ENCODE data around the gene PARP4. TPM values are rescaled to one million over a fixed set of nuclear protein-coding genes. Genes with fewer than 3 reads are reported as not detected.
A peak's percentile ranks its signal among the peaks of the same experiment; 100 is the strongest.

The PARP4 gene
- total RNA-seq, 4 donors from 2014 or later: 35.0 to 46.9 (median 42.0) TPM

- H3K9me3 ChIP-seq: no peaks in the 10 kb centered on the region
- H3K36me3 ChIP-seq: no peaks in the 10 kb centered on the region
- no peak for TF ChIP-seq CTCF (IDR thresholded peaks at IDR 0.05)
- no peak for TF ChIP-seq POLR2AphosphoS5 (IDR thresholded peaks at IDR 0.05)
- no peak for TF ChIP-seq POLR2A (IDR thresholded peaks at IDR 0.05)
- no peak for TF ChIP-seq EP300 (IDR thresholded peaks at IDR 0.05)
- no peak overlapping the region for H3K4me3 ChIP-seq
- peaks cover 30% of the 10 kb centered on the region for H3K27me3 ChIP-seq
- no peaks in the 10 kb centered on the region for H3K4me1 ChIP-seq
- H3K27ac ChIP-seq: no peak overlapping the region
- 87 to 100% methylated on average over 1 to 3 of the region's 4 CpGs for WGBS, 2 donors (ENCODE audit: low coverage in 1 of 2)
- no peak for ATAC-seq
Measured at GRCh38 chr13:24528816-24529398, 16.3 kb upstream of the PARP4 start.

GRCh38 chr13:24527266-24527775, 14.7 kb upstream of the PARP4 start:
- ATAC-seq: no peak
- Histone ChIP-seq H3K27me3 (peaks cover 34% of the 10 kb centered on the region), H3K9me3 (no peaks in the 10 kb centered on the region), H3K4me1 (no peaks in the 10 kb centered on the region), H3K4me3 (no peak overlapping the region), H3K36me3 (no peaks in the 10 kb centered on the region), H3K27ac (no peak overlapping the region)
- TF ChIP-seq POLR2AphosphoS5 (IDR thresholded peaks at IDR 0.05): no peak
- WGBS, 2 donors (ENCODE audit: low coverage in 1 of 2): 31 to 36% methylated on average over 6 of the region's 6 CpGs

GRCh38 chr13:24520733-24521132, 8.2 kb upstream of the PARP4 start:
- H3K27me3 ChIP-seq: peaks cover 6% of the 10 kb centered on the region
- H3K4me3 ChIP-seq: no peak overlapping the region
- H3K9me3 ChIP-seq: no peaks in the 10 kb centered on the region
- ATAC-seq: no peak
- no peak overlapping the region for H3K27ac ChIP-seq
- no peaks in the 10 kb centered on the region for H3K4me1 ChIP-seq
- TF ChIP-seq EP300 (IDR thresholded peaks at IDR 0.05) (no peak), POLR2AphosphoS5 (IDR thresholded peaks at IDR 0.05) (no peak), CTCF (IDR thresholded peaks at IDR 0.05) (no peak), POLR2A (IDR thresholded peaks at IDR 0.05) (no peak)
- H3K36me3 ChIP-seq: no peaks in the 10 kb centered on the region
- 71 to 88% methylated on average over 1 of the region's 1 CpG for WGBS, 2 donors (ENCODE audit: low coverage in 1 of 2)

GRCh38 chr13:24516919-24517318, 4.3 kb upstream of the PARP4 start:
- no peaks in the 10 kb centered on the region for H3K36me3 ChIP-seq

GRCh38 chr13:24512908-24513213, 283 bp upstream of the PARP4 start:
- no peaks in the 10 kb centered on the region for H3K9me3 ChIP-seq
- TF ChIP-seq EP300 (IDR thresholded peaks at IDR 0.05): no peak
- peak in 1 of 2 donors; percentile 8 for TF ChIP-seq POLR2A (IDR thresholded peaks at IDR 0.05)
- peak overlapping the region; percentile 87 to 92 for H3K4me3 ChIP-seq
- H3K36me3 ChIP-seq: no peaks in the 10 kb centered on the region
- H3K4me1 ChIP-seq: peaks cover 0 to 26% (median 9%) of the 10 kb centered on the region in 3 donors
- H3K27me3 ChIP-seq: no peaks in the 10 kb centered on the region
- 0 to 2% methylated on average over 6 of the region's 10 CpGs for WGBS, 2 donors (ENCODE audit: low coverage in 1 of 2)
- ATAC-seq: peak; percentile 5
- H3K27ac ChIP-seq: peak overlapping the region; percentile 75 to 95 (median 90)

More at GRCh38 chr13:24516919-24517318, 4.3 kb upstream of the PARP4 start:
- WGBS, 2 donors (ENCODE audit: low coverage in 1 of 2): 75% methylated on average over 6 of the region's 6 CpGs; no CpG with 5 or more reads in 1 of the 2 donors
- H3K4me1 ChIP-seq: peaks cover 0 to 7% (median 0%) of the 10 kb centered on the region in 3 donors
- H3K27ac ChIP-seq: no peak overlapping the region
- H3K27me3 ChIP-seq: no peaks in the 10 kb centered on the region
- H3K4me3 ChIP-seq: no peak overlapping the region
- ATAC-seq: no peak
- H3K9me3 ChIP-seq: no peaks in the 10 kb centered on the region
- TF ChIP-seq POLR2A (IDR thresholded peaks at IDR 0.05): no peak
- no peak for TF ChIP-seq EP300 (IDR thresholded peaks at IDR 0.05)
- TF ChIP-seq CTCF (IDR thresholded peaks at IDR 0.05): no peak
- TF ChIP-seq POLR2AphosphoS5 (IDR thresholded peaks at IDR 0.05): no peak

- Histone ChIP-seq H3K4me3 (peak overlapping the region; percentile 87 to 92), H3K27ac (peak overlapping the region; percentile 75 to 95 (median 90)), H3K36me3 (peaks cover 0 to 5% of the 10 kb centered on the region in 2 donors), H3K4me1 (peaks cover 0 to 26% (median 9%) of the 10 kb centered on the region in 3 donors), H3K9me3 (no peaks in the 10 kb centered on the region), H3K27me3 (no peaks in the 10 kb centered on the region)
- ATAC-seq: no peak
- WGBS, 2 donors (ENCODE audit: low coverage in 1 of 2): 0 to 1% methylated on average over 6 of the region's 6 CpGs
- no peak for TF ChIP-seq POLR2A (IDR thresholded peaks at IDR 0.05)
Measured at GRCh38 chr13:24511816-24512196, 772 bp downstream of the PARP4 start.
